ENCODE results near the gene ENDOV. TPM values are rescaled to one million over a fixed set of nuclear protein-coding genes. Genes with fewer than 3 reads are reported as not detected.

Gene ENDOV
- total RNA-seq, 1 experiment from 2014 or later, result 14.1 TPM

GRCh38 chr17:80432961-80433550 lies 18.1 kb downstream of the ENDOV start:
- H3K4me3 ChIP-seq (ENCODE audit: low read depth, low read length, poor library complexity, severe bottlenecking), result no peak overlapping the region
- H3K27ac ChIP-seq (ENCODE audit: low read depth, low read length, poor library complexity, severe bottlenecking), result no peak overlapping the region
- no TSS peak for BruUV-seq (replicated peaks)
- CTCF ChIA-PET, result interaction anchor here (1.1 kb wide), 1 partner anchor 149 kb away, joined by 3 read pairs; no protein-coding TSS in a partner anchor
- POLR2A ChIA-PET (ENCODE audit: low non-redundant PET), result no interaction called here
- H3K27me3 ChIP-seq (replicated peaks; ENCODE audit: insufficient read depth, low read depth, low read length, poor library complexity), result peaks cover 10% of the 10 kb centered on the region
- no peaks in the 10 kb centered on the region for H3K4me1 ChIP-seq (ENCODE audit: insufficient read depth, low read length, poor library complexity, severe bottlenecking)
- H3K36me3 ChIP-seq (ENCODE audit: insufficient read depth, low read length, poor library complexity, severe bottlenecking), result no peaks in the 10 kb centered on the region
- no peak for DNase-seq (ENCODE audit: low spot score)
- no peak for TF ChIP-seq CTCF (conservative IDR thresholded peaks at IDR 0.05; ENCODE audit: low read depth, low read length)
- no peak for TF ChIP-seq EZH2 (IDR thresholded peaks at IDR 0.05; ENCODE audit: borderline replicate concordance, low read depth, low read length, poor library complexity, severe bottlenecking)
- intact Hi-C loops (cut with micrococcal nuclease; ENCODE audit: unreplicated experiment), result no loop called here
- no peaks in the 10 kb centered on the region for H3K9me3 ChIP-seq (ENCODE audit: low read depth, low read length, poor library complexity, severe bottlenecking)

GRCh38 chr17:80433916-80434666 lies 19.1 kb downstream of the ENDOV start:
- CTCF ChIA-PET, result interaction anchor here (1.1 kb wide), 1 partner anchor 150 kb away, joined by 3 read pairs; no protein-coding TSS in a partner anchor
- Histone ChIP-seq H3K4me3 (ENCODE audit: low read depth, low read length, poor library complexity, severe bottlenecking) (no peak overlapping the region), H3K36me3 (ENCODE audit: insufficient read depth, low read length, poor library complexity, severe bottlenecking) (no peaks in the 10 kb centered on the region), H3K27ac (ENCODE audit: low read depth, low read length, poor library complexity, severe bottlenecking) (no peak overlapping the region), H3K9me3 (ENCODE audit: low read depth, low read length, poor library complexity, severe bottlenecking) (no peaks in the 10 kb centered on the region), H3K4me1 (ENCODE audit: insufficient read depth, low read length, poor library complexity, severe bottlenecking) (no peaks in the 10 kb centered on the region), H3K27me3 (replicated peaks; ENCODE audit: insufficient read depth, low read depth, low read length, poor library complexity) (peaks cover 10% of the 10 kb centered on the region)
- TF ChIP-seq EZH2 (IDR thresholded peaks at IDR 0.05; ENCODE audit: borderline replicate concordance, low read depth, low read length, poor library complexity, severe bottlenecking) (no peak), CTCF (conservative IDR thresholded peaks at IDR 0.05; ENCODE audit: low read depth, low read length) (no peak)
- POLR2A ChIA-PET (ENCODE audit: low non-redundant PET), result no interaction called here
- intact Hi-C loops (cut with micrococcal nuclease; ENCODE audit: unreplicated experiment), result no loop called here
- BruUV-seq (replicated peaks), result no TSS peak
- DNase-seq (ENCODE audit: low spot score), result no peak

GRCh38 chr17:80437532-80437931 lies 22.6 kb downstream of the ENDOV start:
- Histone ChIP-seq H3K9me3 (ENCODE audit: low read depth, low read length, poor library complexity, severe bottlenecking) (no peaks in the 10 kb centered on the region), H3K27ac (ENCODE audit: low read depth, low read length, poor library complexity, severe bottlenecking) (no peak overlapping the region), H3K36me3 (ENCODE audit: insufficient read depth, low read length, poor library complexity, severe bottlenecking) (no peaks in the 10 kb centered on the region), H3K4me1 (ENCODE audit: insufficient read depth, low read length, poor library complexity, severe bottlenecking) (no peaks in the 10 kb centered on the region), H3K4me3 (ENCODE audit: low read depth, low read length, poor library complexity, severe bottlenecking) (no peak overlapping the region), H3K27me3 (replicated peaks; ENCODE audit: insufficient read depth, low read depth, low read length, poor library complexity) (peaks cover 10% of the 10 kb centered on the region)
- ChIA-PET POLR2A (ENCODE audit: low non-redundant PET) (no interaction called here), CTCF (interaction anchor here (0.7 kb wide), 1 partner anchor 667 kb away, joined by 9 read pairs; no protein-coding TSS in a partner anchor)
- no TSS peak for BruUV-seq (replicated peaks)
- DNase-seq (ENCODE audit: low spot score), result no peak
- intact Hi-C loops (cut with micrococcal nuclease; ENCODE audit: unreplicated experiment), result no loop called here
- no peak for TF ChIP-seq EZH2 (IDR thresholded peaks at IDR 0.05; ENCODE audit: borderline replicate concordance, low read depth, low read length, poor library complexity, severe bottlenecking)
- TF ChIP-seq CTCF (conservative IDR thresholded peaks at IDR 0.05; ENCODE audit: low read depth, low read length), result no peak
